Hippocampal formation (tissue), 2 donors: ENCODE data around the gene PTPRS.

Source experiments
- DNase-seq, 2 donors: peaks; one replicate each; lab custom pipeline; 2025; lab: John Stamatoyannopoulos, UW

Gene PTPRS

GRCh38 chr19:5355076-5355475 is 14.5 kb upstream of the PTPRS start:
- DNase-seq, result no peak

- DNase-seq, result no peak
Observed at GRCh38 chr19:5354403-5354802, 13.8 kb upstream of the PTPRS start.

GRCh38 chr19:5352229-5352763 is 11.7 kb upstream of the PTPRS start:
- DNase-seq, result no peak

- no peak for DNase-seq
Observed at GRCh38 chr19:5351731-5352228, 11.2 kb upstream of the PTPRS start.

- DNase-seq, result no peak
Observed at GRCh38 chr19:5349041-5349440, 8.4 kb upstream of the PTPRS start.

- DNase-seq, result no peak
Observed at GRCh38 chr19:5345895-5346386, 5.3 kb upstream of the PTPRS start.

GRCh38 chr19:5343848-5344247 is 3.2 kb upstream of the PTPRS start:
- no peak for DNase-seq

GRCh38 chr19:5342573-5343201 is 2.1 kb upstream of the PTPRS start:
- DNase-seq, result no peak

- no peak for DNase-seq
Observed at GRCh38 chr19:5341981-5342380, 1.4 kb upstream of the PTPRS start.

GRCh38 chr19:5341448-5341820 is 822 bp upstream of the PTPRS start:
- DNase-seq, result no peak

GRCh38 chr19:5339950-5340636 is 519 bp downstream of the PTPRS start:
- peak in 1 of 2 donors; percentile 41 for DNase-seq

- no peak for DNase-seq
Observed at GRCh38 chr19:5339198-5339949, 1.2 kb downstream of the PTPRS start.

GRCh38 chr19:5338656-5339197 is 1.9 kb downstream of the PTPRS start:
- DNase-seq, result peak in 1 of 2 donors; percentile 42

GRCh38 chr19:5337708-5338655 is 2.6 kb downstream of the PTPRS start:
- no peak for DNase-seq

GRCh38 chr19:5337126-5337525 is 3.5 kb downstream of the PTPRS start:
- DNase-seq, result no peak

- no peak for DNase-seq
Observed at GRCh38 chr19:5336195-5336965, 4.2 kb downstream of the PTPRS start.

- DNase-seq, result no peak
Observed at GRCh38 chr19:5335593-5335992, 5.0 kb downstream of the PTPRS start.

GRCh38 chr19:5334824-5335500 is 5.7 kb downstream of the PTPRS start:
- no peak for DNase-seq

- no peak for DNase-seq
Observed at GRCh38 chr19:5334366-5334739, 6.3 kb downstream of the PTPRS start.
